ENCODE data around the gene TSPO2.

DNA sequence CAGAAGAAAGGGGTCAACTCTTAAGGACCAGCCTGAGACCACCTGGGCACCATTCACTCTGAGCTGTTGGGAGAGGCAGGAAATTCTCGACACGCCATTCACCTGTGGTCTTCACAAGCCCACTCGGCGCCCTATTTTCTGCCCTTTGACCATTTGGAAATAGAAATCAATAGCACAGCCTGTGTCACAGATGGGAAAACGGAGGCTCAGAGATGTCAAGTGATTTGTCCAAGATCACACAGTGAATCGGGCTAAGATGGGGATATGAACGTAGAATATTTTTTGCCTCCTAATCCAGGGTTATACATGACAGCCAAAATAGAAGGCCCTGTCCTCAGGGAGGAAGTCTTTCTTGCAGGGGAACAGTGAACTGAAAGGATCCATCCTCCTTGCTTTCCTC is 7.7 kb downstream of the TSPO2 start:
- no peak for TF ChIP-seq CTCF (IDR thresholded peaks at IDR 0.05 in 2 of 3, conservative IDR thresholded peaks at IDR 0.05 in 1 of 3; ENCODE audit: borderline replicate concordance in 1 of 3, insufficient read depth in 1 of 3, low read depth in 2 of 3, low read length in 2 of 3)
- no peak for TF ChIP-seq ELF1 (IDR thresholded peaks at IDR 0.05; ENCODE audit: borderline replicate concordance, low read depth)
- TF ChIP-seq POLR2AphosphoS5 (IDR thresholded peaks at IDR 0.05; ENCODE audit: low read depth, low read length): no peak
- no peak for TF ChIP-seq POLR2A (IDR thresholded peaks at IDR 0.05; ENCODE audit: borderline replicate concordance, extremely low read depth, insufficient read depth, insufficient read length)
- TF ChIP-seq JUND (IDR thresholded peaks at IDR 0.05): no peak
